ENCODE data around the gene FAM118B.

- TF ChIP-seq ATF3 (IDR thresholded peaks at IDR 0.05; ENCODE audit: insufficient read depth, low read depth, low read length) (no peak), BCL11A (IDR thresholded peaks at IDR 0.05; ENCODE audit: low read depth in 2 of 2, low read length in 2 of 2) (no peak), ZNF274 (IDR thresholded peaks at IDR 0.05; ENCODE audit: borderline replicate concordance, extremely low read depth, low read length) (no peak), USF2 (IDR thresholded peaks at IDR 0.05; ENCODE audit: low read length) (no peak), KDM1A (IDR thresholded peaks at IDR 0.05; ENCODE audit: borderline replicate concordance, low read length) (no peak), TAF1 (IDR thresholded peaks at IDR 0.05; ENCODE audit: low read depth, low read length) (no peak), YY1 (IDR thresholded peaks at IDR 0.05; ENCODE audit: low read depth, low read length) (no peak), SRF (IDR thresholded peaks at IDR 0.05; ENCODE audit: low read depth, low read length) (no peak)
- TF ChIP-seq, protein P1, sequence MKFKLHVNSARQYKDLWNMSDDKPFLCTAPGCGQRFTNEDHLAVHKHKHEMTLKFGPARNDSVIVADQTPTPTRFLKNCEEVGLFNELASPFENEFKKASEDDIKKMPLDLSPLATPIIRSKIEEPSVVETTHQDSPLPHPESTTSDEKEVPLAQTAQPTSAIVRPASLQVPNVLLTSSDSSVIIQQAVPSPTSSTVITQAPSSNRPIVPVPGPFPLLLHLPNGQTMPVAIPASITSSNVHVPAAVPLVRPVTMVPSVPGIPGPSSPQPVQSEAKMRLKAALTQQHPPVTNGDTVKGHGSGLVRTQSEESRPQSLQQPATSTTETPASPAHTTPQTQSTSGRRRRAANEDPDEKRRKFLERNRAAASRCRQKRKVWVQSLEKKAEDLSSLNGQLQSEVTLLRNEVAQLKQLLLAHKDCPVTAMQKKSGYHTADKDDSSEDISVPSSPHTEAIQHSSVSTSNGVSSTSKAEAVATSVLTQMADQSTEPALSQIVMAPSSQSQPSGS (IDR thresholded peaks at IDR 0.05; ENCODE audit: low read length): no peak
- TF ChIP-seq, protein P2, sequence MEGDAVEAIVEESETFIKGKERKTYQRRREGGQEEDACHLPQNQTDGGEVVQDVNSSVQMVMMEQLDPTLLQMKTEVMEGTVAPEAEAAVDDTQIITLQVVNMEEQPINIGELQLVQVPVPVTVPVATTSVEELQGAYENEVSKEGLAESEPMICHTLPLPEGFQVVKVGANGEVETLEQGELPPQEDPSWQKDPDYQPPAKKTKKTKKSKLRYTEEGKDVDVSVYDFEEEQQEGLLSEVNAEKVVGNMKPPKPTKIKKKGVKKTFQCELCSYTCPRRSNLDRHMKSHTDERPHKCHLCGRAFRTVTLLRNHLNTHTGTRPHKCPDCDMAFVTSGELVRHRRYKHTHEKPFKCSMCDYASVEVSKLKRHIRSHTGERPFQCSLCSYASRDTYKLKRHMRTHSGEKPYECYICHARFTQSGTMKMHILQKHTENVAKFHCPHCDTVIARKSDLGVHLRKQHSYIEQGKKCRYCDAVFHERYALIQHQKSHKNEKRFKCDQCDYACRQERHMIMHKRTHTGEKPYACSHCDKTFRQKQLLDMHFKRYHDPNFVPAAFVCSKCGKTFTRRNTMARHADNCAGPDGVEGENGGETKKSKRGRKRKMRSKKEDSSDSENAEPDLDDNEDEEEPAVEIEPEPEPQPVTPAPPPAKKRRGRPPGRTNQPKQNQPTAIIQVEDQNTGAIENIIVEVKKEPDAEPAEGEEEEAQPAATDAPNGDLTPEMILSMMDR (IDR thresholded peaks at IDR 0.05; ENCODE audit: control extremely low read depth in 1 of 3, insufficient read depth in 1 of 3, low read depth in 1 of 3, low read length in 3 of 3): no peak
Measured at GRCh38 chr11:126162306-126163030, 49.1 kb upstream of the FAM118B start.
